IMR-90 (cell line): ENCODE data around the gene NRP2. TPM values are rescaled to one million over a fixed set of nuclear protein-coding genes. Genes with fewer than 3 reads are reported as not detected.

Experiments
- ATAC-seq: fragments of 200-7000 bp; cut with Tn5 transposase; 2 replicates; pipeline ENCODE4 v1.9.1; 2020; ENCODE audit warnings: low read depth, mild to moderate bottlenecking, moderate library complexity
- BruUV-seq: library from RNA; stranded (reverse); fragments of 400-500 nt; replicated peaks from 2 replicates; lab custom pipeline; 2021; lab: Mats Ljungman, UMichigan
- CTCF ChIA-PET: fragments of 300-600 bp; formaldehyde crosslinking; extraction: SDS; loops from one replicate; lab custom pipeline; 2021; ENCODE audit warnings: antibody characterized with exemption; lab: Yijun Ruan, JAX
- POLR2A ChIA-PET: fragments of 300-600 bp; sonication (Branson Sonifier 250); formaldehyde crosslinking; loops from one replicate; lab custom pipeline; 2022; ENCODE audit warnings: antibody characterized with exemption; ENCODE audit not compliant: unreplicated experiment; lab: Charles Lee
- DNase-seq: peaks from one replicate; pipeline ENCODE4 v3.0.0; 2013
- H2AFZ ChIP-seq: replicated peaks from 2 replicates; pipeline ENCODE3; 2013; ENCODE audit warnings: low read length, mild to moderate bottlenecking; ENCODE audit not compliant: poor library complexity
- H2AK5ac ChIP-seq: 2 replicates; pipeline ENCODE4 v1.6.1; 2013; ENCODE audit warnings: low read depth, low read length, inconsistent platforms
- H2AK9ac ChIP-seq: replicated peaks from 2 replicates; pipeline ENCODE3; 2013; ENCODE audit warnings: mild to moderate bottlenecking, low read depth, low read length, moderate library complexity; ENCODE audit not compliant: poor library complexity
- H2BK120ac ChIP-seq: 2 replicates; pipeline ENCODE4 v1.6.1; 2013; ENCODE audit warnings: low read depth, low read length, inconsistent platforms
- H2BK15ac ChIP-seq: 3 replicates; pipeline ENCODE4 v1.6.1; 2013; ENCODE audit warnings: low read depth, low read length, inconsistent platforms
- H2BK20ac ChIP-seq: 2 replicates; pipeline ENCODE4 v1.6.1; 2013; ENCODE audit warnings: low read depth, mild to moderate bottlenecking, inconsistent platforms, low read length, moderate library complexity
- H2BK5ac ChIP-seq: 2 replicates; pipeline ENCODE4 v1.6.1; 2013; ENCODE audit warnings: mild to moderate bottlenecking, low read depth, low read length, inconsistent platforms; ENCODE audit not compliant: poor library complexity, severe bottlenecking
- H3K14ac ChIP-seq: replicated peaks from 2 replicates; pipeline ENCODE4 v1.6.1; 2013; ENCODE audit warnings: low read depth, low read length, inconsistent platforms
- H3K18ac ChIP-seq: 2 replicates; pipeline ENCODE4 v1.6.1; 2013; ENCODE audit warnings: low read depth, low read length, control low read depth
- H3K23ac ChIP-seq: 2 replicates; pipeline ENCODE4 v1.6.1; 2013; ENCODE audit warnings: low read depth, low read length, inconsistent platforms
- H3K27ac ChIP-seq: 2 replicates; pipeline ENCODE4 v1.5.1; 2013; ENCODE audit warnings: mild to moderate bottlenecking, control low read depth, low read length; ENCODE audit not compliant: insufficient read depth
- H3K27me3 ChIP-seq: 2 replicates; pipeline ENCODE4 v1.6.1; 2013; ENCODE audit warnings: low read length; ENCODE audit not compliant: control insufficient read depth, insufficient read depth
- H3K36me3 ChIP-seq: 2 replicates; pipeline ENCODE4 v1.6.1; 2013; ENCODE audit warnings: low read length, mixed read lengths; ENCODE audit not compliant: control insufficient read depth, insufficient read depth
- H3K4ac ChIP-seq: 2 replicates; pipeline ENCODE4 v1.6.1; 2013; ENCODE audit warnings: low read depth, low read length, inconsistent platforms
- H3K4me1 ChIP-seq: 2 replicates; pipeline ENCODE4 v1.6.1; 2013; ENCODE audit warnings: low read length, mixed read lengths; ENCODE audit not compliant: control insufficient read depth, insufficient read depth
- H3K4me2 ChIP-seq: 2 replicates; pipeline ENCODE4 v1.6.1; 2013; ENCODE audit warnings: low read depth, mild to moderate bottlenecking, control low read depth, low read length, moderate library complexity
- H3K4me3 ChIP-seq: 2 replicates; pipeline ENCODE4 v1.5.1; 2013; ENCODE audit warnings: low read depth, mild to moderate bottlenecking, control low read depth, low read length, moderate library complexity; ENCODE audit not compliant: insufficient read depth
- H3K56ac ChIP-seq: 2 replicates; pipeline ENCODE4 v1.6.1; 2013; ENCODE audit warnings: low read length, inconsistent platforms; ENCODE audit not compliant: insufficient read depth; ENCODE audit errors: extremely low read depth
- H3K79me1 ChIP-seq, 2 experiments: 2 replicates each; pipeline ENCODE4 v1.6.1; 2013; ENCODE audit warnings: low read length in 2 of 2, inconsistent platforms in 1 of 2, low read depth in 1 of 2
- H3K9ac ChIP-seq: 2 replicates; pipeline ENCODE4 v1.6.1; 2013; ENCODE audit warnings: low read depth, low read length, control low read depth
- H3K9me1 ChIP-seq: 2 replicates; pipeline ENCODE4 v1.6.1; 2013; ENCODE audit warnings: low read length, inconsistent platforms; ENCODE audit not compliant: insufficient read depth
- H3K9me3 ChIP-seq: 2 replicates; pipeline ENCODE4 v1.6.1; 2013; ENCODE audit warnings: low read length; ENCODE audit not compliant: control insufficient read depth, insufficient read depth
- H4K20me1 ChIP-seq: 2 replicates; pipeline ENCODE4 v1.6.1; 2013; ENCODE audit warnings: low read length, inconsistent platforms; ENCODE audit not compliant: insufficient read depth
- H4K5ac ChIP-seq: 2 replicates; pipeline ENCODE4 v1.6.1; 2013; ENCODE audit warnings: mild to moderate bottlenecking, low read depth, low read length, control low read depth
- H4K8ac ChIP-seq, 2 experiments: 2 replicates each; pipeline ENCODE4 v1.6.1; 2013; ENCODE audit warnings: low read depth in 2 of 2, low read length in 2 of 2, control low read depth in 1 of 2, inconsistent platforms in 1 of 2
- H4K91ac ChIP-seq: 2 replicates; pipeline ENCODE4 v1.6.1; 2013; ENCODE audit warnings: low read depth, low read length, inconsistent platforms; ENCODE audit not compliant: insufficient read depth
- WGBS, 2 experiments: methylation state at CpG; one replicate each; pipeline versions ENCODE4 v1.1.5 to v1.1.7; 2013; ENCODE audit warnings: missing lambda C conversion rate in 2 of 2; ENCODE audit not compliant: insufficient read length in 1 of 2; ENCODE audit errors: extremely low coverage in 2 of 2; 5-methylcytosine and 5-hydroxymethylcytosine counted together
- dilution Hi-C: fragments of 300-500 bp; cut with HindIII; formaldehyde crosslinking; loops from one replicate; pipeline ENCODE4 v1.14.3; 2018; ENCODE audit warnings: low sequenced_read_pairs; ENCODE audit not compliant: unreplicated experiment
- in situ Hi-C: fragments of 300-500 bp; cut with MboI; formaldehyde crosslinking; loops from 3 replicates; pipeline ENCODE4 v1.14.3; 2019; ENCODE audit warnings: low sequenced_read_pairs, inconsistent platforms, mixed read lengths
- intact Hi-C: fragments of 100-400 bp; cut with micrococcal nuclease; formaldehyde crosslinking; loops from 2 replicates; pipeline ENCODE4 v1.10.0; 2022
- polyA plus RNA-seq, 3 experiments: library from polyadenylated mRNA; depleted of rRNA; stranded (reverse); fragments of >200 nt; gene quantifications; 2 replicates each; pipeline ENCODE4 v1.2.3, GENCODE V29; 2012; ENCODE audit warnings: low replicate concordance in 1 of 3
- total RNA-seq: library from RNA; depleted of rRNA; stranded (reverse); fragments of >200 nt; gene quantifications from 2 replicates; pipeline ENCODE4 v1.2.3, GENCODE V29; 2012
- TF ChIP-seq, protein P1 (sequence below): conservative IDR thresholded peaks from 2 replicates; pipeline ENCODE4 v1.5.1; 2012; ENCODE audit warnings: mild to moderate bottlenecking, low read depth, low read length, improper control_type of control experiment

The NRP2 gene
- total and polyA plus RNA-seq, 2 of the 4 experiments (the other 2 are of a cell fraction): 46.4 to 51.3 TPM

DNA sequence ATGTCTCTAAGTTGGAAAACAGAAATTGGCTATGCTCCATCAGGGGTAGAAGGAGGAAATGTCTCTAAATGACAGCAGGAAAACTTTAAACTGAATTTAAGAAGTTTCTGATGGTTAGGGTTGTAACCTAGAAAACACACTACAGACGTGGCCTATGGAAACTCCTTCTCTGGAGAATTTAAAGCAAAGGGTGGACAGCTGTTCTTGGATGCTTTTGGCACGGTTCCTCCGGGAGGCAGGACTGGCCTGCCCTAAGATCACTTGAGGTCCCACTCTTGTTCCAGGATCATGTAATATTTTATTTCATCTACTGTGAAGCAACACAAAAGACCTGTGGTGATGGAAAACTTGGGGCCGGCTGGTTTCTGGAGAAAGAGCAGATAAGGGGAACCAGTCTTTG is 77.0 kb downstream of the NRP2 start:
- no peak overlapping the region for H2BK120ac ChIP-seq
- CTCF ChIA-PET: no interaction called here
- H2BK20ac ChIP-seq: no peak overlapping the region
- H2AK9ac ChIP-seq: no peak overlapping the region
- in situ Hi-C loops: loop anchor here (5.0 kb wide), 1 partner anchor 72 kb away; no protein-coding TSS in a partner anchor
- no peak overlapping the region for H2AFZ ChIP-seq
- peaks cover 22% of the 10 kb centered on the region for H3K9me1 ChIP-seq
- H2BK15ac ChIP-seq: no peak overlapping the region
- POLR2A ChIA-PET: no interaction called here
- no peak overlapping the region for H3K4ac ChIP-seq
- dilution Hi-C loops: no loop called here
- H4K5ac ChIP-seq: no peak overlapping the region
- H3K18ac ChIP-seq: no peak overlapping the region
- 0 out of 4 replicates have a peak, but pooled peaks cover 0 to 3% of the 10 kb centered on the region in 2 experiments for H3K79me1 ChIP-seq
- no TSS peak for BruUV-seq
- H3K56ac ChIP-seq: no peak overlapping the region
- H3K4me2 ChIP-seq: no peak overlapping the region
- no peak overlapping the region for H3K9ac ChIP-seq
- peaks cover 39% of the 10 kb centered on the region for H3K36me3 ChIP-seq
- H2AK5ac ChIP-seq: no peak overlapping the region
- intact Hi-C loops: no loop called here
- no CpG with 5 or more reads among the region's 4 CpGs for WGBS, 2 experiments
- no peak overlapping the region for H4K8ac ChIP-seq
- no peak overlapping the region for H3K4me3 ChIP-seq
- H3K9me3 ChIP-seq: no peaks in the 10 kb centered on the region
- H3K27ac ChIP-seq: no peak overlapping the region
- H2BK5ac ChIP-seq: no peak overlapping the region
- no peak for ATAC-seq
- TF ChIP-seq, protein P1, sequence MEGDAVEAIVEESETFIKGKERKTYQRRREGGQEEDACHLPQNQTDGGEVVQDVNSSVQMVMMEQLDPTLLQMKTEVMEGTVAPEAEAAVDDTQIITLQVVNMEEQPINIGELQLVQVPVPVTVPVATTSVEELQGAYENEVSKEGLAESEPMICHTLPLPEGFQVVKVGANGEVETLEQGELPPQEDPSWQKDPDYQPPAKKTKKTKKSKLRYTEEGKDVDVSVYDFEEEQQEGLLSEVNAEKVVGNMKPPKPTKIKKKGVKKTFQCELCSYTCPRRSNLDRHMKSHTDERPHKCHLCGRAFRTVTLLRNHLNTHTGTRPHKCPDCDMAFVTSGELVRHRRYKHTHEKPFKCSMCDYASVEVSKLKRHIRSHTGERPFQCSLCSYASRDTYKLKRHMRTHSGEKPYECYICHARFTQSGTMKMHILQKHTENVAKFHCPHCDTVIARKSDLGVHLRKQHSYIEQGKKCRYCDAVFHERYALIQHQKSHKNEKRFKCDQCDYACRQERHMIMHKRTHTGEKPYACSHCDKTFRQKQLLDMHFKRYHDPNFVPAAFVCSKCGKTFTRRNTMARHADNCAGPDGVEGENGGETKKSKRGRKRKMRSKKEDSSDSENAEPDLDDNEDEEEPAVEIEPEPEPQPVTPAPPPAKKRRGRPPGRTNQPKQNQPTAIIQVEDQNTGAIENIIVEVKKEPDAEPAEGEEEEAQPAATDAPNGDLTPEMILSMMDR: no peak
- H3K14ac ChIP-seq: no peak overlapping the region
- H4K20me1 ChIP-seq: no peaks in the 10 kb centered on the region; the same call in 1 of the 2 replicates
- no peak for DNase-seq
- H4K91ac ChIP-seq: no peak overlapping the region
- H3K27me3 ChIP-seq: no peaks in the 10 kb centered on the region
- H3K23ac ChIP-seq: no peak overlapping the region
- peaks cover 30% of the 10 kb centered on the region for H3K4me1 ChIP-seq
